Naive B cell (primary cell): Measurements from ENCODE around the gene CAPN10. TPM values are rescaled to one million over a fixed set of nuclear protein-coding genes. Genes with fewer than 3 reads are reported as not detected.

Source experiments
- ATAC-seq, 2 donors: fragments of 150-1000 bp; cut with Tn5 transposase; 2 replicates each; pipeline ENCODE4 v1.10.0; 2021; ENCODE audit warnings: low read depth in 2 of 2, mild to moderate bottlenecking in 2 of 2, moderate library complexity in 2 of 2
- DNase-seq: peaks from one replicate; pipeline ENCODE4 v3.0.0; 2022
- H3K27ac Mint-ChIP-seq, 6 donors: one replicate each; pipeline ENCODE4 v1.8.0; 2020 to 2022; ENCODE audit warnings: mild to moderate bottlenecking in 6 of 6, mixed read lengths in 6 of 6, moderate library complexity in 5 of 6, inconsistent platforms in 2 of 6
- H3K27me3 Mint-ChIP-seq, 3 donors: one replicate each; pipeline ENCODE4 v1.8.0; 2021 to 2022; ENCODE audit warnings: mixed read lengths in 3 of 3, mild to moderate bottlenecking in 1 of 3
- H3K36me3 Mint-ChIP-seq, 2 donors: one replicate each; pipeline ENCODE4 v1.8.0; 2020 to 2022; ENCODE audit warnings: mixed read lengths in 2 of 2, inconsistent platforms in 1 of 2, mild to moderate bottlenecking in 1 of 2
- H3K4me1 Mint-ChIP-seq, 3 donors: one replicate each; pipeline ENCODE4 v1.8.0; 2020 to 2022; ENCODE audit warnings: mixed read lengths in 3 of 3, inconsistent platforms in 1 of 3, mild to moderate bottlenecking in 1 of 3, moderate library complexity in 1 of 3
- H3K4me3 Mint-ChIP-seq, 8 donors: one replicate each; pipeline ENCODE4 v1.8.0; 2020 to 2022; ENCODE audit warnings: mild to moderate bottlenecking in 8 of 8, mixed read lengths in 8 of 8, moderate library complexity in 8 of 8, inconsistent platforms in 2 of 8
- H3K9me3 Mint-ChIP-seq, 7 donors: one replicate each; pipeline ENCODE4 v1.8.0; 2020 to 2022; ENCODE audit warnings: mixed read lengths in 7 of 7, mild to moderate bottlenecking in 5 of 7, inconsistent platforms in 2 of 7, moderate library complexity in 1 of 7
- polyA plus RNA-seq, 6 donors: library from polyadenylated mRNA; unstranded; fragments of 300-500 nt; fragmentation: Illumina TruSeq; gene quantifications; one replicate each; pipeline ENCODE4 v1.2.3, GENCODE V29; 2021; ENCODE audit warnings: low read depth in 6 of 6

Gene CAPN10
- polyA plus RNA-seq, 6 donors from 2014 or later = 1.4 to 19.0 (median 7.5) TPM

DNA sequence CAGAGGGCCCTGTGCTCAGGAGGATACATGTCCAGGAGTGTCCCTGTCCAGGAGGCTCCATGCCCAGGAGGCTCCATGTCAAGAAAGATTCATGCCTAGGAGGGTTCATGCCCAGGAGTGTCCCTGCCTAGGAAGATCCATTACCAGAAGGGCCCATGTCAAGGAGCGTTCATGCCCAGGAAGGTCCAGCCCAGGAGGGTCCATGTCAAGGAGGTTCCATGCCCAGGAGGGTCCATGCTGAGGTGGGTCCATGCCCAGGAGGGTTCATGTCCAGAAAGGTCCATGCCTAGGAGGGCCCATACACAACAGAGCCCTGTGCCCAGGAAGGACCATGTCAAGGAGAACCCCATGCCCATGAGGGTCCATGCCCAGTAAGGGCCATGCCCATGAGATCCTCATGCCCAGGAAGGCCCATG is 45.8 kb downstream of the CAPN10 start:
- ATAC-seq (no peak), DNase-seq (no peak)
- Mint-ChIP-seq H3K27ac (no peak overlapping the region), H3K4me1 (no peaks in the 10 kb centered on the region), H3K27me3 (no peaks in the 10 kb centered on the region), H3K9me3 (peaks cover 13 to 30% (median 24%) of the 10 kb centered on the region in 7 donors), H3K4me3 (no peak overlapping the region), H3K36me3 (peaks cover 18 to 21% of the 10 kb centered on the region in 2 donors)

DNA sequence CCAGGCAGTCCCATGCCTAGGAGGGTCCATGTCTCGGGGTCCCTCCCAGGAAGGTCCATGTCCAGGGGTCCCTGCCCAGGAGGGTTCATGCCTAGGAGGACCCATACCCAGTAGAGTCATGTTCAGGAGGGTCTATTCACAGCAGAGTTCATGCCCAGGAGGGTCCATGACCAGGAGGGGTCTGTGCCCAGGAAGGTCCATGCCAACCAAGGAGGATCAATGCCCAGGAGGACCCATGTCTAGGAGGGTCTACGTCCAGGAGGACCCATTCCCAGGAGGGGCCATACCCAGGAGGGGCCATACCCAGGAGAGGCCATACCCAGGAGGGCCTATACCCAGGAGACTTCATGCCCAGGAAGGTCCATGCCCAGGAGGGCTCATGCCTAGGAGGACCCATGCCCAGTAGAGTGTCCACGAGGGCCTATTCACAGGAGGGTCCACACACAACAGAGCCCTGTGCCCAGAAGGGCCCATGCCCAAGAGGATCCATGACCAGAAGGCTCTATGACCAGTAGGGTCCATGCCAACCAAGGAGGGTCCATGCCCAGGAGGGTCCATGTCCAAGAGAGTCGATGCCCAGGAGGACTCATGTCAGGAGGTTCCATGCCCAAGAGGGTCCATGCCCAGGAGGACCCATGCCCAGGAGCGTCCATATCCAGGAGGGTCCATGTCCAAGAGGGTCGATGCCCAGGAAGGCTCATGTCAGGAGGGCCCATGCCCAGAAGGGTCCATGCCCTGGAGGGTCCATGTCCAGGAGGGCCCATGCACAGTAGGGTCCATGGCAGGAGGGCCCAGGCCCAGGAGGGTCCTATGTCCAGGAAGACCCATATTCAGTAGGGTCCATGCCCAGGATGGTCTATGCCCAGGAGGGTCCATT is 48.8 kb downstream of the CAPN10 start:
- Mint-ChIP-seq H3K9me3 (peaks cover 13 to 30% (median 24%) of the 10 kb centered on the region in 7 donors), H3K27ac (no peak overlapping the region), H3K4me1 (peaks cover 0 to 5% (median 0%) of the 10 kb centered on the region in 3 donors), H3K36me3 (peaks cover 18 to 21% of the 10 kb centered on the region in 2 donors), H3K4me3 (no peak overlapping the region), H3K27me3 (no peaks in the 10 kb centered on the region)
- no peak for DNase-seq
- no peak for ATAC-seq

DNA sequence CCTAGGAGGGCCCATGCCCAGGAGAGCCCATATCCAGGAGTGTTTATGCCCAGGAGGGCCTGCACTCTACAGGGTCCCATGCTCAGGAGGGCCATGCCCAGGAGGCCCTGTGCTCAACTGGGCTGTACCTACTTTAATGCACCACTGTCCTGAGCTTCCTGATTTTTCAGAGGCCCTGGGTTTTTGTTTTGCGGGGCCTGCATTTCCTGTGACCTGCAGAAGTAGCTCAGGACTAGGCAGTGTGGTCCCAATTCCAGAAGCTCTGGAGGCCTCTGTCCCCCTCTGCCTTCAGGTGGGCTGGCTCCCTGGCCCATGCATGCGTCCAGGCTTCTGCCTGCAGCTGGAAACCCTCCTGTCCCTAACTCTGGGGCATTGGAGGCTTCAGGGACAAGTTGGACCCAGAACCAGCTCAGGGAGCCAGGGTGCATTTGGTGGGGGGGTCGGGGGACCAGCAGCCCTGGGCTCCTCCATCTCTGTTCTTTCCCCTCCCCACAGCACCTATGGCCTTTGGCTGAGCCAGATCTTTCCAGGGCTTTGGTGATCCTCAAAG is 49.5 kb downstream of the CAPN10 start:
- peaks cover 18 to 21% of the 10 kb centered on the region in 2 donors for H3K36me3 Mint-ChIP-seq
- H3K27ac Mint-ChIP-seq = no peak overlapping the region
- peaks cover 0 to 5% (median 0%) of the 10 kb centered on the region in 3 donors for H3K4me1 Mint-ChIP-seq
- H3K27me3 Mint-ChIP-seq = no peaks in the 10 kb centered on the region
- ATAC-seq (no peak), DNase-seq (no peak)
- H3K4me3 Mint-ChIP-seq = no peak overlapping the region
- peaks cover 13 to 30% (median 24%) of the 10 kb centered on the region in 7 donors for H3K9me3 Mint-ChIP-seq

DNA sequence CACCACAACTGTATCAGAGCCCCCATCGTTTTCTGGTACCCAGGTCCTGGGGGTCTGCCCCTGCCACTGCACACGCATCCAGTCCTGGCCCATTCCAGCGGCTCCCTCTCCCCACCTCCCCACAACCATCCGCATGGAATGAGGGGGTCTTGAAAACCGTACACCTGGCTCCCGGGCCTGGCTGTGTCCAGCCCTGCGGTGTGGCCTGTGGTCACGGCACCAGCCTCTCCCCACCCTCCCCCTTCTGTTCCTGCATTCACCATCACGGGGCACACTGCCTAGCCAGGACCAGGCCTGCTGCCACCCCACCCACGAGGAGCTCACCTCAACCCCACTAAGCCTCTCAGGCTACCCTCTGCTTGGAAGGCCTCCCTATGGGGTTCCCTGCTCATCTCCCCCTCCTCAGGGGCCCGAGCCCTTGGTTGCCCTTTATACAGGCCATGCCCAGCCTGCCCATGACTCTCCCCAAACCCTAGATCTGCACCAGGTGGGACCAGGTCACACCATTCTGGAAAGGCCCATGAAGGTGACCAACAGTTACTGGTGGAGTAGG is 50.1 kb downstream of the CAPN10 start:
- H3K9me3 Mint-ChIP-seq = peaks cover 13 to 30% (median 24%) of the 10 kb centered on the region in 7 donors
- H3K36me3 Mint-ChIP-seq = peaks cover 18 to 21% of the 10 kb centered on the region in 2 donors
- H3K4me1 Mint-ChIP-seq = peaks cover 0 to 5% (median 0%) of the 10 kb centered on the region in 3 donors
- no peak overlapping the region for H3K4me3 Mint-ChIP-seq
- H3K27ac Mint-ChIP-seq = no peak overlapping the region
- DNase-seq (no peak), ATAC-seq (no peak)
- H3K27me3 Mint-ChIP-seq = no peaks in the 10 kb centered on the region

DNA sequence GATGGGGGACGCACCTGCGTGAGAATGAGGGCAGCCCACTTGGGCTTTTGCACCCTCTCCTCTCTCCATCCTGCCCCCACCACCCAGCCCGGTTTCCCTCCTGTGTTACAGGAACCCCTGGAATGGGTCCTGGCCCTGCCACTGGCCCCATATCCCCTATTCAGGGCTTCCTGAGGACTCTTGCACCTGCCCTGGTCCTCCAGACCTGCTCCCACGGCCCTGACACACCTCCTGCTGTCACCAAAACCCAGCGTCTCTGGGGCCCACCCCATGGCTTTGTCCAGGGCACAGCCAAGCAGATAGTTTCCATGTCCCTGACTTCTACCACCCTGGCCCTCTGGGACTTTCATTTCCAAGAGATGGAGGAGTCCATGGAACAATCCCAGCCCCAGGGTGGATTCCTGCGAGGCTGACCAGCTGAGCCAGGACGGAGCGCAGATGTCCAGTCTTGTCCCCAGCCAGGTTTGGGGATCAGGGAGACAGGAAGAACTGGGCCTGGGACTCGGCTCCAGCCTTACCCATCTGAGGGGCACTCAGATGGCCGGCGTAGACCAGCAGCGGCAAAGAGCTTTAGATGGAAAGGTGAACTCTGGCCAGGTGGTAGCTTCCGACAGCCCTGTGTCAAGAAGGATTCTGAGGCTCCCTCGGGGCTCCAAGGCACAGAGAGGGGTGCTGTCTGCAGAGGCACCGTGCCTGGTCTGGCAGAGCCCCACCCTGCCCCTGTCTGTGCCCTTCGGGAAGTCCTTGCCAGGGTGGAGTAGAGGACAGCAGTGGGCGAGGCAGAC is 50.8 kb downstream of the CAPN10 start:
- Mint-ChIP-seq H3K9me3 (peaks cover 13 to 30% (median 24%) of the 10 kb centered on the region in 7 donors), H3K27ac (no peak overlapping the region), H3K4me3 (no peak overlapping the region), H3K4me1 (peaks cover 0 to 5% (median 0%) of the 10 kb centered on the region in 3 donors), H3K36me3 (peaks cover 18 to 21% of the 10 kb centered on the region in 2 donors), H3K27me3 (no peaks in the 10 kb centered on the region)
- DNase-seq (no peak), ATAC-seq (no peak)

DNA sequence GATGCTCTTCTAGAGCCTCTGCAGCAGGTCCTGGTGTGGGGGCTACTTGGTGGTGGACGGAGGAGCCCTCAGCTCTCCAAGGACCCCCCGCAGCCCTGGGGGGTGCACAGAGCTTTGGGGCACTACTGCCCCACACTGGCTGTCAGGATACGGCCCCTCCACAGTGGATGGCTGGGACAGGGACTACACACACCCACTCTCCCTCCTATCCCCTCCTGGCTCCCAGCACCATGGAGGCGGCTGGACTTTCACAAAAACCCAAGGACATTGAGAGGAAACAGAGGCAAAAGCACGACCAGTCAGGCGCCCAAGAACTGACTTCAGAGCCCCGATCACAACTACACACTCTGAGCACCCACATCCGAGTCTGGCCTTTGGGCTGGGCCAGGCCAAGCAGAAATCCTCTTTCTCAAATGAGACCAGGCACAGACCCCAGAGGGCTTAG is 51.4 kb downstream of the CAPN10 start:
- H3K4me1 Mint-ChIP-seq = peaks cover 0 to 5% (median 0%) of the 10 kb centered on the region in 3 donors
- H3K36me3 Mint-ChIP-seq = peaks cover 17 to 21% of the 10 kb centered on the region in 2 donors
- no peak overlapping the region for H3K4me3 Mint-ChIP-seq
- H3K27me3 Mint-ChIP-seq = no peaks in the 10 kb centered on the region
- peaks cover 11 to 24% (median 18%) of the 10 kb centered on the region in 7 donors for H3K9me3 Mint-ChIP-seq
- peak overlapping the region in 1 of 6 donors; percentile 89 for H3K27ac Mint-ChIP-seq
- DNase-seq (no peak), ATAC-seq (no peak)

DNA sequence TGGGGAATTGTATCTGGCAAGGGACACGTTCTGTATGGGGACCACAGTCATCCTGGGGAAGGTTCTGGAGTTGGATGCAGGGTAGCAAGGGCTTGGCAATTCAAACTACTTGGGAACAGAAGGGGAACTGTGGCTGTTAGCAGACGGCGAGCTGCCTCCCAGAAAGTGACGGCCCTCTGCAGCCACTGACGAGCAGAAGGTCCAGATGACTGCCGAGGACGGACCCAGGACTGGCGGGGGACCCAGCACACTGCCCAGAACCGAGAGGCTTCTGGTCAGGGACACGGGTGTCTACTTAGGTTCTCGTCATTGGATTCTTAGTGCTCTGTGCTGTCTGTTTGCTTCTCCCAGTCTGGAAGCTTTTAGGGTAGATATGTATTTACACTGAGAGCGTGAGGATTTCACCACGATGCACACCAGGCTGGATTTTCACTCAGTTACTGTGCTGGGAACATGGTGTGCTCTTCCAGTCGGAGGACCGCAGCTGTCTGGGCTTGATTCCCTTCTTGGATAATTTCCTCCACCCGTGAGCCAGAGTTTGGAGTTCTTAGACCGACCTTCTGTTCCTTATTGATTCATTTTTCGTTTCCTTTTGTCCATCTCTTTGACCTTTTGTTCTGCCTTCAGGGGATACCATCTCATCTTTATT is 52.1 kb downstream of the CAPN10 start:
- ATAC-seq (no peak), DNase-seq (no peak)
- Mint-ChIP-seq H3K4me1 (peaks cover 0 to 5% (median 0%) of the 10 kb centered on the region in 3 donors), H3K4me3 (no peak overlapping the region), H3K36me3 (peaks cover 10 to 15% of the 10 kb centered on the region in 2 donors), H3K27me3 (peaks cover 0 to 1% (median 0%) of the 10 kb centered on the region in 3 donors), H3K27ac (peak overlapping the region in 1 of 6 donors; percentile 64), H3K9me3 (peaks cover 6 to 17% (median 11%) of the 10 kb centered on the region in 7 donors)

DNA sequence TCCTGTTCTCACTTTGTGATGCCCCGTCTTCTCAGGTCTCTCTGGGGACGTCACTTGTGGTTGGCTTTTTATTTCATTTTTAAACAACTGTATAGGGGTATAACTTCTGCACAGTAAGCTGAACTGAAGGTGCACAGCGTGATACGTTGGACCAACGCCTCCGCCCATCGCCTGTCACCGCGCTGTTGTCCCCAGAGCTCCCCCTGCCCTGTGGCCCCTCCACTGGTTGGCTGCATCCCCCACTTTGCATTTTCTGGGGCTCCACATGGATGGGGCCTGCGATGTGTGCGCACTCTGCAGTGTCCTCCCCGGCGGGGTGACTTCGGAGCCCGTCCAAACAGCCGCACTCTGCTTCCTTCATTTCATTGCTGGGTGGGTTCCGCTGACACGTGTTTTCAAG is 53.0 kb downstream of the CAPN10 start:
- peaks cover 1 to 8% (median 5%) of the 10 kb centered on the region in 7 donors for H3K9me3 Mint-ChIP-seq
- DNase-seq (no peak), ATAC-seq (no peak)
- peak overlapping the region in 1 of 6 donors; percentile 56 for H3K27ac Mint-ChIP-seq
- H3K4me3 Mint-ChIP-seq = no peak overlapping the region
- peaks cover 0 to 5% (median 0%) of the 10 kb centered on the region in 3 donors for H3K4me1 Mint-ChIP-seq
- peaks cover 0 to 8% (median 0%) of the 10 kb centered on the region in 3 donors for H3K27me3 Mint-ChIP-seq
- H3K36me3 Mint-ChIP-seq = peaks cover 3 to 6% of the 10 kb centered on the region in 2 donors

DNA sequence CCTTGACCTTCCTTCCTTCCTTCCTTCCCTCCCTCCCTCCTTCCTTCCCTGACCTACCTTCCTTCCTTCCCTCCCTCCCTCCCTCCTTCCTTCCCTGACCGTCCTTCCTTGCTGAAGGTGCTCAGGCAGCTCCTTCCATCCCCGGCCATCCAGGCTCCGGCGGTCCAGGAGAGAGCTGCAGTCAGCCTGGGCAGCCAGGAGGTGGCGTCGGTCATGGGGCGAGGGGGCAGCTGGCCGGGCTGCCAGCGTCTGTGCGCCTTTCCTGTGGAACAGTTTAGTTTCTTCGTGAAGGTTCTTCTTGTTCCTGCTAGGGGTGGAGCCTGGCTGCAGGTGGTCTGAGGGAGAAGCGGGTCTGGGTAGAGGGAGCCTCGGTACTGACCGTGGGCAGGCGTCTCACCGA is 54.4 kb downstream of the CAPN10 start:
- no peak for ATAC-seq
- H3K27me3 Mint-ChIP-seq = peaks cover 0 to 13% (median 0%) of the 10 kb centered on the region in 3 donors
- no peaks in the 10 kb centered on the region for H3K9me3 Mint-ChIP-seq
- no peak overlapping the region for H3K4me3 Mint-ChIP-seq
- no peak overlapping the region for H3K27ac Mint-ChIP-seq
- DNase-seq = no peak
- H3K36me3 Mint-ChIP-seq = no peaks in the 10 kb centered on the region
- peaks cover 0 to 5% (median 0%) of the 10 kb centered on the region in 3 donors for H3K4me1 Mint-ChIP-seq

DNA sequence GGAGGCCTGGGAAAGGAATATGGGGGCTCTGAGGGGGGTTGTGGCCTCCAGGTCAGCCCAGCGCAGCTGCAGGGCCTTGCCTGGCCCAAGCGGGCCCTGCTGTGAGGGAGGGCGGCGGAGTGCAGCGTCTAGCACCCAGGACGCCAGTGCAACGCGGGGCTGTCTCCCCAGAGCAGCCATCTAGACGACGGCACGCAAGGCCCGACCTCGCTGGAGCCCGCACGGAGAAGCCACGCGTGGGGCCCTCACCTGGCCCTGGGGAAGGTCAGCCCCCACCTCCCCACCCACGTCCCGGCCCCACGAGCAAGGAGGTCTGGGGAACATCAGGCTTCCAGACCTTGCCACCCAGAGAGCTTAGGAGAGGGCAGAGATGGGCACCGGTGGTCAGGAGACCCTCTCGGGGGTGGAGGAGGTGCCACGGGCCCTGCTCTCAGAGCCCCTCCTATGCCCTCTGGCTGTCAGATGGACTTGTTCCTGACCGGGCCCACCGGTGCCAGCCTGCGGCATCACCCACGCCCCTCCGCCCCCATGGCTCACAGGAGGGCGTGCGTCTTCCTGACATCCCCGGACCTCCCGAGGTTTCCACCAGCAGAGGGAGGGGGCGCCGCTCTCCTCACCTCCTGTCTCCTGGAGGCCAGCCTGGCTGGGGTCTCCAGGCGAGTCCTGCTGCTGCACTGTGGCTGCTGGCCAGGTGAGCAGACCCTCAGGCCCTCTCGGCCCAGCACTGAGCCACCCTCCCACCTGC is 55.7 kb downstream of the CAPN10 start:
- ATAC-seq (no peak), DNase-seq (no peak)
- no peaks in the 10 kb centered on the region for H3K36me3 Mint-ChIP-seq
- H3K9me3 Mint-ChIP-seq = no peaks in the 10 kb centered on the region
- peaks cover 0 to 14% (median 7%) of the 10 kb centered on the region in 3 donors for H3K27me3 Mint-ChIP-seq
- peaks cover 0 to 5% (median 0%) of the 10 kb centered on the region in 3 donors for H3K4me1 Mint-ChIP-seq
- H3K4me3 Mint-ChIP-seq = no peak overlapping the region
- H3K27ac Mint-ChIP-seq = no peak overlapping the region

DNA sequence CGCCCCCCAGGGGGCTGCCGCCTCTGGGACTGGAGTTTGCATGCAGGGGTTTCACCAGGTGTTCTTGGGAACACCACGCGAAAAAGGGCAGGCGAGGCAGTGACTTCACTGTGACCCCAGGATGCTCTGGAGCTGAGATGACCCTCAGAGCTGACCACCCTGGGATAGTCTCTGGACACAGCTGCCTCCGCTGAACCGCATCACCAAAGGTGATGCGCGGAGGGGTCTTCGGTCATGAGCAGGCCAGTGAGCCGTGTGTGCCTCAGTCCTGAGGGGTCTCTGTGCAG is 56.2 kb downstream of the CAPN10 start:
- no peaks in the 10 kb centered on the region for H3K36me3 Mint-ChIP-seq
- peaks cover 0 to 19% (median 12%) of the 10 kb centered on the region in 3 donors for H3K27me3 Mint-ChIP-seq
- H3K4me3 Mint-ChIP-seq = no peak overlapping the region
- no peaks in the 10 kb centered on the region for H3K9me3 Mint-ChIP-seq
- DNase-seq (no peak), ATAC-seq (no peak)
- H3K4me1 Mint-ChIP-seq = peaks cover 0 to 5% (median 0%) of the 10 kb centered on the region in 3 donors
- H3K27ac Mint-ChIP-seq = no peak overlapping the region

DNA sequence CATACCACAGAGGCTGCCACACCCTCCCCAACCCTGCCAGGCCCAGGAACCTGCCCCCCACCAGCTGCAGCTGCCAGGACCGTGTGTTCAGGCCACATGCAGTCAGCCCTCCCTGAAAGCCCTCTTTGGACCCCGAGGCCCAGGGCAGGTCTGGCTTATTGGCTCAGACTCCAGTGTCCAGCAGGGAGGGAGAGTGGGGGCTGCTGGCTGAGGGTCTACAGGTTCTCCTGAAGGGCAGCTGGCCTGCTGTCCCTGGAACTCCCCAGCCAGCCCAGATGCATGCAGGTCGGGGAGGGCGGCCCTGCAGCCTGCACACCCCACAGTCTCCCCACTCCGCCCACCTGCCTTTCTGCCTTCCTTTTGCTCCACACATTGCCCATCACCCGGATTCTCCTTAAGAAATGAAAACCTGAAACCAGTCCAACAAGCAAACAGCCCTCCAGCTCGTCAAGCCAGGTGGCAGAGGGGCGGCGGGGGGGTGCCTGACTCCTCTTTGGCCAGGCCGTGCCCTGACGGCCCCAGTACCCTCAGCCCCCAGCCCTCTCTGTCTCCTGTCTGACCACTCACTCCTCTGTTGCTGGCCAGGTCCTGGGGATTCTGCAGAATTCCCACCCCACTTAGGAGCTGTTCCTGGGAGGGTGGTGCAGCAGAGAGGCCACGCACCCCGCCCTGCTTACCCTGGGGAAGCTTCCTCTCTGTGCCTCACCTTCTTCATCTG is 56.7 kb downstream of the CAPN10 start:
- Mint-ChIP-seq H3K9me3 (no peaks in the 10 kb centered on the region), H3K27ac (no peak overlapping the region), H3K4me1 (peaks cover 0 to 1% (median 0%) of the 10 kb centered on the region in 3 donors), H3K4me3 (no peak overlapping the region), H3K27me3 (peaks cover 0 to 24% (median 17%) of the 10 kb centered on the region in 3 donors), H3K36me3 (no peaks in the 10 kb centered on the region)
- no peak for ATAC-seq
- no peak for DNase-seq
